A673 (cell line): ENCODE data around the gene BCL10. TPM values are rescaled to one million over a fixed set of nuclear protein-coding genes. Genes with fewer than 3 reads are reported as not detected.

Experiments used
- BruUV-seq: library from RNA; stranded (reverse); fragments of 400-500 nt; replicated peaks from 2 replicates; lab custom pipeline; 2021; lab: Mats Ljungman, UMichigan
- CTCF ChIA-PET: fragments of 300-600 bp; sonication (Branson Sonifier 250); formaldehyde crosslinking; loops from one replicate; lab custom pipeline; 2022; ENCODE audit warnings: antibody characterized with exemption; lab: Charles Lee
- POLR2A ChIA-PET: fragments of 300-600 bp; sonication (Branson Sonifier 250); formaldehyde crosslinking; loops from one replicate; lab custom pipeline; 2022; ENCODE audit warnings: antibody characterized with exemption; ENCODE audit not compliant: low non-redundant PET; lab: Charles Lee
- DNase-seq: peaks from one replicate; pipeline ENCODE4 v3.0.0-alpha.2; 2015; ENCODE audit warnings: low spot score
- H3K27ac ChIP-seq: fragments of 200-600 bp; sonication (generic); 2 replicates; pipeline ENCODE4 v1.5.1; 2016; ENCODE audit warnings: mixed run types, low read depth, mild to moderate bottlenecking, mixed read lengths, antibody characterized with exemption, low read length; ENCODE audit not compliant: poor library complexity, severe bottlenecking
- H3K27me3 ChIP-seq: fragments of 200-600 bp; sonication (generic); replicated peaks from 2 replicates; pipeline ENCODE4 v1.6.1; 2017; ENCODE audit warnings: mixed run types, low read depth, mild to moderate bottlenecking, mixed read lengths, antibody characterized with exemption, low read length; ENCODE audit not compliant: insufficient read depth, poor library complexity
- H3K36me3 ChIP-seq: fragments of 200-600 bp; sonication (generic); 2 replicates; pipeline ENCODE4 v1.6.1; 2016; ENCODE audit warnings: mixed run types, mild to moderate bottlenecking, mixed read lengths, antibody characterized with exemption, low read length; ENCODE audit not compliant: insufficient read depth, poor library complexity, severe bottlenecking
- H3K4me1 ChIP-seq: fragments of 200-600 bp; sonication (generic); 2 replicates; pipeline ENCODE4 v1.6.1; 2017; ENCODE audit warnings: mixed run types, mild to moderate bottlenecking, mixed read lengths, antibody characterized with exemption, low read length; ENCODE audit not compliant: insufficient read depth, poor library complexity, severe bottlenecking
- H3K4me3 ChIP-seq: fragments of 200-600 bp; sonication (generic); 2 replicates; pipeline ENCODE4 v1.5.1; 2016; ENCODE audit warnings: low read depth, mixed run types, mild to moderate bottlenecking, mixed read lengths, low read length; ENCODE audit not compliant: poor library complexity, severe bottlenecking
- H3K9me3 ChIP-seq: fragments of 200-600 bp; sonication (generic); 2 replicates; pipeline ENCODE4 v1.6.1; 2016; ENCODE audit warnings: mixed run types, low read depth, mild to moderate bottlenecking, mixed read lengths, antibody characterized with exemption, low read length; ENCODE audit not compliant: poor library complexity, severe bottlenecking
- EZH2 ChIP-seq: fragments of 200-600 bp; sonication (generic); IDR thresholded peaks from 2 replicates; pipeline ENCODE4 v1.6.1; 2017; ENCODE audit warnings: borderline replicate concordance, low read depth, mild to moderate bottlenecking, mixed read lengths, antibody characterized with exemption, low read length; ENCODE audit not compliant: poor library complexity, severe bottlenecking
- intact Hi-C: fragments of 100-400 bp; cut with micrococcal nuclease; formaldehyde crosslinking; loops from one replicate; pipeline ENCODE4 v1.10.0; 2022; ENCODE audit not compliant: unreplicated experiment
- total RNA-seq: library from RNA; stranded (reverse); gene quantifications from 2 replicates; pipeline ENCODE4 v1.2.3, GENCODE V29; 2021
- TF ChIP-seq, protein P1 (sequence below): fragments of 300-800, 200-600 bp; sonication (generic); conservative IDR thresholded peaks from 2 replicates; pipeline ENCODE4 v1.5.1; 2017; ENCODE audit warnings: low read depth, mild to moderate bottlenecking, antibody characterized with exemption, low read length, moderate library complexity, mixed read lengths

The BCL10 gene
- total RNA-seq, 1 experiment from 2014 or later: 20.9 TPM

DNA sequence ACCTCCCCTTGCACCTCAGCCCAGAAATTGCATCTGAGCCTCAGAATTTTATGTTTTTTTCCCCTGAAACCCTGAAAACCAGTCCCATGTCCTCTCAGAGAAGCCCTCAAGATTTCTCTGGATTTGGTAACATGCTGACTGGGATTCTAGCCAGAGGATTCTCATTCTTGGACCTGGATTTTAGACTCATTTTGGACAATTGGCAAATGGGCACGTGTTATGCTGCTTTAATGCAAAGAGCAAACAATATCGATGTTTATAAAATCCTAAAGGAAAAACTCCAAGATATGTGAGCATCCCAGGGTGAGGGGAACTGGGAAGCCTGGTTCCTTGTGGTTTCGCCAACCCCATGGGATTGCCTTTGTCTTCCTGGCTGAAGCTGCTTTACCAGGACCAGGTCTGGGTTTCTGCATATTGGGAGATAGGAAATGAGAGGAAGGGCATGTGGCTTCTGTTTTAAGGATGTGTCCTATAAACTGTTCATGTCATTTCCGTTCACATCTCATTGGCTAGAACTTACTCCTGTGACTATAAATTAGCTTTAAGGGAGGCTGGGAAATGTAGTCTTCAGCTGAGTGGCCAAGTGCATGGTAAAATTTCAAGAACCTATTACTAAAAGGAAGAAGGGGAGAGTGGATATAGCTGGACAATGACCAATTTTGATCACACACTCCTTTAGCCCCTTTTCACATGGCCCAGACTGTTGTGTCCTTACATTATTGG lies 27.2 kb upstream of the BCL10 start:
- Histone ChIP-seq H3K9me3 (no peaks in the 10 kb centered on the region), H3K36me3 (no peaks in the 10 kb centered on the region), H3K27me3 (no peaks in the 10 kb centered on the region), H3K4me1 (peaks cover 7% of the 10 kb centered on the region), H3K4me3 (no peak overlapping the region), H3K27ac (no peak overlapping the region)
- POLR2A ChIA-PET: no interaction called here
- CTCF ChIA-PET: interaction anchor here (0.6 kb wide), 1 partner anchor 9 kb away, joined by 6 read pairs; no protein-coding TSS in a partner anchor
- peak; percentile 26 for DNase-seq
- BruUV-seq: no TSS peak
- TF ChIP-seq EZH2: no peak
- TF ChIP-seq, protein P1, sequence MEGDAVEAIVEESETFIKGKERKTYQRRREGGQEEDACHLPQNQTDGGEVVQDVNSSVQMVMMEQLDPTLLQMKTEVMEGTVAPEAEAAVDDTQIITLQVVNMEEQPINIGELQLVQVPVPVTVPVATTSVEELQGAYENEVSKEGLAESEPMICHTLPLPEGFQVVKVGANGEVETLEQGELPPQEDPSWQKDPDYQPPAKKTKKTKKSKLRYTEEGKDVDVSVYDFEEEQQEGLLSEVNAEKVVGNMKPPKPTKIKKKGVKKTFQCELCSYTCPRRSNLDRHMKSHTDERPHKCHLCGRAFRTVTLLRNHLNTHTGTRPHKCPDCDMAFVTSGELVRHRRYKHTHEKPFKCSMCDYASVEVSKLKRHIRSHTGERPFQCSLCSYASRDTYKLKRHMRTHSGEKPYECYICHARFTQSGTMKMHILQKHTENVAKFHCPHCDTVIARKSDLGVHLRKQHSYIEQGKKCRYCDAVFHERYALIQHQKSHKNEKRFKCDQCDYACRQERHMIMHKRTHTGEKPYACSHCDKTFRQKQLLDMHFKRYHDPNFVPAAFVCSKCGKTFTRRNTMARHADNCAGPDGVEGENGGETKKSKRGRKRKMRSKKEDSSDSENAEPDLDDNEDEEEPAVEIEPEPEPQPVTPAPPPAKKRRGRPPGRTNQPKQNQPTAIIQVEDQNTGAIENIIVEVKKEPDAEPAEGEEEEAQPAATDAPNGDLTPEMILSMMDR: no peak
- intact Hi-C loops: no loop called here

DNA sequence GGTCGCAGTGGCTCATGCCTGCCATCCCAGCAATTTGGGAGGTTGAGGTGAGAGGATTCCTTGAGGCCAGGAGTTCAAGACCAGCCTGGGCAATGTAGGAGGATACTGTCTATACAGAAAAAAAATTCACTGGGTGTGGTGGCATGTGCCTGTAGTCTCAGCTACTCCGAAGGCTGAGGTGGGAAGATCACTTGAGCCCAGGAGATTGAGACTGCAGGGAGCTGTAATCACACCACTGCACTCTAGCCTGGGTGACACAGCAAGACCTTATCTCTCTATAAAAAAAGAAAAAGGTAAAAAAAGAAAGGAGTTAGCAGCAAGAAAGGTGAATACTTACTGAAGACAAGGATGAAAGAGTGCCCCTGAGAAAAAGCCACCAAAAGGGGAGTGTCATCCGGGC lies 23.7 kb upstream of the BCL10 start:
- no TSS peak for BruUV-seq
- Histone ChIP-seq H3K27me3 (no peaks in the 10 kb centered on the region), H3K4me1 (peaks cover 19% of the 10 kb centered on the region), H3K36me3 (no peaks in the 10 kb centered on the region), H3K4me3 (no peak overlapping the region), H3K9me3 (no peaks in the 10 kb centered on the region), H3K27ac (no peak overlapping the region)
- CTCF ChIA-PET: no interaction called here
- intact Hi-C loops: no loop called here
- POLR2A ChIA-PET: no interaction called here
- no peak for DNase-seq
- TF ChIP-seq EZH2: no peak
- TF ChIP-seq, protein P1: no peak

DNA sequence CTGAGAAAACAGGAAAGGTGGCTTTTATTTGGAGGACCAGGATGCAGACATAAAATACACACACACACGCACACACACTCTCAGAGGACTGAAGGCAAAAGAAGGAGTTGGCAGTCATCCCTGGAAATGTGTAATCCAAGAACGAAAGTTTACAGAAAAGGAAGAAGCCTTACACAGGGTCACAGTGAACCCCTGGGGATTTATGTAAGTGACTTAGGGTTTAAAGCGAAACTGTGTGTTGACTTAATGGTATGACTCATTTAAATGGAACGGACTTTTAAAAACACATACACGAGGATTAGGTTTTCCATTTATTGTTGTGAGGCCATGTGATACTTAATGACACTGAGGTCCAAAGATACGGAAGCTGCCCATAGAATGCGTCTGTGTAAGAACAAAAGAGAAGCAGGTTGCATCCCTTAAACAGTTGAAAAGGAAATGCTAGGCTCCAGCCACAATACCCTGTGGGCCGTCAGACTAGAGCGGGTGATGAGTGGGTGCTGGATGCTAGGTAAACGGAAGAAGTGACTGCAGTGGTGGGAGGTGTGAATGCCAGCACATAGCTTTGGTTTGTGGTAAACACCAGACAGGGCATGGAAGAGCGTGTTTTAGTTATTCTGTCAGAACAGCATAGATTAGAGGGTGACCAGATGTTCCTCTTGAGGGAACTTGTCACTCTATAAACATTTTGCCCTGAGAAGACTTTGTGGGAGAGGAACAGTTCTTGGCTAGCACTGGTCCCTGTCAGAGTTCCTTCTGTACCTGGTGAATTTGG lies 21.6 kb upstream of the BCL10 start:
- intact Hi-C loops: no loop called here
- Histone ChIP-seq H3K27ac (peak overlapping the region; percentile 54), H3K4me3 (peak overlapping the region; percentile 20), H3K9me3 (no peaks in the 10 kb centered on the region), H3K36me3 (no peaks in the 10 kb centered on the region), H3K27me3 (no peaks in the 10 kb centered on the region), H3K4me1 (peaks cover 19% of the 10 kb centered on the region)
- no peak for TF ChIP-seq EZH2
- TF ChIP-seq, protein P1: no peak
- no TSS peak for BruUV-seq
- ChIA-PET CTCF (interaction anchor here (1.0 to 1.5 kb wide), 2 partner anchors 10 to 38 kb away, joined by 4 to 5 read pairs; partner anchors contain the start of gene C1orf52), POLR2A (no interaction called here)
- DNase-seq: peak; percentile 98
